Measurements from ENCODE around the gene CTNNB1.

CTNNB1 gene

GRCh38 chr3:41193794-41194539 is 5.3 kb upstream of the CTNNB1 start:
- FAIRE-seq: no peak

GRCh38 chr3:41194701-41195100 is 4.6 kb upstream of the CTNNB1 start:
- no peak for FAIRE-seq

GRCh38 chr3:41195946-41196345 is 3.4 kb upstream of the CTNNB1 start:
- no peak for FAIRE-seq

GRCh38 chr3:41196499-41197410 is 2.5 kb upstream of the CTNNB1 start:
- FAIRE-seq: no peak

- FAIRE-seq: no peak
These were observed 1.3 kb upstream of the CTNNB1 start for GRCh38 chr3:41198046-41198445.

GRCh38 chr3:41198526-41198925 is 779 bp upstream of the CTNNB1 start:
- FAIRE-seq: no peak

GRCh38 chr3:41199866-41200668 is 762 bp downstream of the CTNNB1 start:
- no peak for FAIRE-seq

GRCh38 chr3:41200669-41201021 is 1.3 kb downstream of the CTNNB1 start:
- FAIRE-seq: no peak

- no peak for FAIRE-seq
These were observed 2.9 kb downstream of the CTNNB1 start for GRCh38 chr3:41202075-41202833.

- peak; percentile 76 for FAIRE-seq
These were observed 3.6 kb downstream of the CTNNB1 start for GRCh38 chr3:41202834-41203345.

- FAIRE-seq: no peak
These were observed 5.1 kb downstream of the CTNNB1 start for GRCh38 chr3:41204369-41204768.

- no peak for FAIRE-seq
These were observed 6.3 kb downstream of the CTNNB1 start for GRCh38 chr3:41205591-41205990.

- FAIRE-seq: no peak
These were observed 8.1 kb downstream of the CTNNB1 start for GRCh38 chr3:41207355-41207754.

- no peak for FAIRE-seq
These were observed 9.4 kb downstream of the CTNNB1 start for GRCh38 chr3:41208507-41209220.

- FAIRE-seq: no peak
These were observed 10.3 kb downstream of the CTNNB1 start for GRCh38 chr3:41209646-41210045.

GRCh38 chr3:41210966-41211365 is 11.7 kb downstream of the CTNNB1 start:
- no peak for FAIRE-seq

GRCh38 chr3:41212088-41212487 is 12.8 kb downstream of the CTNNB1 start:
- FAIRE-seq: no peak

- FAIRE-seq: no peak
These were observed 14.3 kb downstream of the CTNNB1 start for GRCh38 chr3:41213588-41213987.

GRCh38 chr3:41216422-41216821 is 17.1 kb downstream of the CTNNB1 start:
- FAIRE-seq: no peak

- FAIRE-seq: no peak
These were observed 17.7 kb downstream of the CTNNB1 start for GRCh38 chr3:41216993-41217392.

GRCh38 chr3:41219424-41219823 is 20.1 kb downstream of the CTNNB1 start:
- no peak for FAIRE-seq

All from endometrium (tissue), 2 donors.